SU-DHL-6 (cell line): ENCODE results near the gene CRYZ.
"Not testable (repeated sequence)": the region's sequence is repeated elsewhere in the genome, so short reads cannot be mapped to it uniquely, and the experiment has no call there.

Experiments used
- H2AFZ ChIP-seq: fragments of 200-600 bp; sonication (generic); 2 replicates; pipeline ENCODE4 v1.6.1; 2014; ENCODE audit warnings: low read depth, mild to moderate bottlenecking, moderate library complexity, mixed read lengths, antibody characterized with exemption, low read length; ENCODE audit not compliant: severe bottlenecking
- H3F3A ChIP-seq: fragments of 200-600 bp; shearing (Covaris generic); 2 replicates; pipeline ENCODE4 v1.6.0; 2016; ENCODE audit warnings: antibody characterized with exemption, mild to moderate bottlenecking; ENCODE audit not compliant: insufficient read depth
- H3K27ac ChIP-seq: fragments of 200-600 bp; sonication (generic); 2 replicates; pipeline ENCODE4 v1.5.1; 2016; ENCODE audit warnings: low read depth, mild to moderate bottlenecking, low read length, moderate library complexity, mixed read lengths
- H3K27me3 ChIP-seq: fragments of 200-600 bp; sonication (generic), shearing (Covaris generic); 2 replicates; pipeline ENCODE4 v1.6.0; 2014; ENCODE audit warnings: mild to moderate bottlenecking, low read length
- H3K36me3 ChIP-seq: fragments of 200-600 bp; sonication (generic); 2 replicates; pipeline ENCODE4 v1.6.1; 2014; ENCODE audit warnings: mild to moderate bottlenecking, low read length, mixed read lengths
- H3K4me2 ChIP-seq: fragments of 300-600, 200-600 bp; shearing (Covaris generic), sonication (generic); 2 replicates; pipeline ENCODE4 v1.6.0; 2014; ENCODE audit warnings: low read length, low read depth, mild to moderate bottlenecking; ENCODE audit not compliant: poor library complexity, severe bottlenecking
- H3K4me3 ChIP-seq: fragments of 200-600 bp; sonication (generic); 2 replicates; pipeline ENCODE4 v1.5.1; 2014; ENCODE audit warnings: antibody characterized with exemption, low read length, mild to moderate bottlenecking, mixed read lengths; ENCODE audit not compliant: insufficient read depth, poor library complexity, severe bottlenecking
- H3K79me2 ChIP-seq: fragments of 200-600 bp; sonication (generic); 2 replicates; pipeline ENCODE4 v1.6.1; 2014; ENCODE audit warnings: mild to moderate bottlenecking, low read length, moderate library complexity; ENCODE audit not compliant: insufficient read depth
- H3K9ac ChIP-seq: fragments of 200-600 bp; sonication (generic); 2 replicates; pipeline ENCODE4 v1.7.0; 2014; ENCODE audit warnings: mild to moderate bottlenecking, low read length
- H3K9me2 ChIP-seq: fragments of 200-600 bp; sonication (generic); replicated peaks from 2 replicates; pipeline ENCODE4 v1.6.1; 2014; ENCODE audit warnings: low read length; ENCODE audit not compliant: insufficient read depth
- H3K9me3 ChIP-seq: fragments of 200-600 bp; sonication (generic); 2 replicates; pipeline ENCODE4 v1.6.1; 2014; ENCODE audit warnings: low read length, mixed read lengths; ENCODE audit not compliant: insufficient read depth
- H4K20me1 ChIP-seq: fragments of 200-600 bp; sonication (generic); 2 replicates; pipeline ENCODE4 v1.6.1; 2014; ENCODE audit warnings: low read depth, mild to moderate bottlenecking, antibody characterized with exemption, low read length, moderate library complexity, mixed read lengths
- EZH2phosphoT487 ChIP-seq: fragments of 200-600 bp; sonication (generic), shearing (Covaris generic); conservative IDR thresholded peaks from 2 replicates; pipeline ENCODE4 v1.6.1; 2018; ENCODE audit warnings: mild to moderate bottlenecking, antibody characterized with exemption, low read length, moderate library complexity, mixed read lengths
- TF ChIP-seq, protein P1 (sequence below): fragments of 200-600 bp; sonication (generic); IDR thresholded peaks from one replicate; pipeline ENCODE4 v1.5.1; 2017; ENCODE audit warnings: antibody characterized with exemption, mild to moderate bottlenecking, low read length, moderate library complexity; ENCODE audit not compliant: insufficient read depth, poor library complexity, severe bottlenecking

Gene CRYZ

DNA sequence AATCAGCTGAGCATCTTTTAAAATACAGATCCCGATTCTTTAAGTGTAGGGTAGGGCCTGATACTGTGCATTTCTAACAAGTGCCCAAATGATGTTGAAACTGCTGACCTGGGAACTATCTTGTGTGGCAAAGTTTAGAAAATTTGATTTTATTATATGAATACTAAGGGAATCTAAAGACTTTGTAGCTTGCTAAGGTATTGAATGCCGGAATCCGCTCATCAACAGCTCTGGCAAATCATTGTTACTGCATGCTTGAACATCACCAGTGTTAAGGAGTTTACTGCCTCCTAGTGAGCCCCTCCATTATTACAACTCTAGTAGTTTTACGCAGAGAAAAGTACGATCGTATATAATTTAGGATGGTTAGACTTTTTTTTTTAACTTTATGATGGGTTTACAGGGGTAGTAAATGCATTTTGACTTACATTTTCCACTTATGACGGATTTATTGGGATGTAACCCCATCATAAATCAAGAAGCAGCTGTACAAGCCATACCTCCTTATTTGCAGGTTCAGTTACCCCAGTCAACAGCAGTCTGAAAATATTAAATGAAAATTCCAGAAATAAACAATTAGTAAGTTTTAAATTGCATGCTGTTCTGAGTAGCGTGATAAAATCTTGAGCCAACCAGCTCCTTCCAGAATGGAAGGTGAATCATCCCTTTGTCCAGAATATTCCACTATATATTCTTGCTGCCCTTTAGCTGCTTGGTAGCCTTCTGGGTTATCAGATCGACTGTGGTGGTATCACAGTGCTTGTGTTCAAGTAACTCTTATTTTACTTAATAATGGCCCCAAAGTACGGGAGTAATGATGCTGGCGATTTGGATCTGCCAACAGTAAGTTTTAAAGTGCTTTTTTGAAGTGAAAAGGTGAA, 994 bp upstream of the CRYZ start:
- Histone ChIP-seq H3K9me2 (no peaks in the 10 kb centered on the region), H3K27ac (peak overlapping the region; percentile 90), H3K4me2 (peak overlapping the region; percentile 96), H3K79me2 (peaks cover 40% of the 10 kb centered on the region), H3F3A (peaks cover 29% of the 10 kb centered on the region), H3K36me3 (peaks cover 20% of the 10 kb centered on the region), H3K27me3 (no peaks in the 10 kb centered on the region), H4K20me1 (no peaks in the 10 kb centered on the region), H3K4me3 (peak overlapping the region; percentile 97), H3K9me3 (no peaks in the 10 kb centered on the region), H2AFZ (peak overlapping the region; percentile 98), H3K9ac (peak overlapping the region; percentile 87)
- TF ChIP-seq, protein P1, sequence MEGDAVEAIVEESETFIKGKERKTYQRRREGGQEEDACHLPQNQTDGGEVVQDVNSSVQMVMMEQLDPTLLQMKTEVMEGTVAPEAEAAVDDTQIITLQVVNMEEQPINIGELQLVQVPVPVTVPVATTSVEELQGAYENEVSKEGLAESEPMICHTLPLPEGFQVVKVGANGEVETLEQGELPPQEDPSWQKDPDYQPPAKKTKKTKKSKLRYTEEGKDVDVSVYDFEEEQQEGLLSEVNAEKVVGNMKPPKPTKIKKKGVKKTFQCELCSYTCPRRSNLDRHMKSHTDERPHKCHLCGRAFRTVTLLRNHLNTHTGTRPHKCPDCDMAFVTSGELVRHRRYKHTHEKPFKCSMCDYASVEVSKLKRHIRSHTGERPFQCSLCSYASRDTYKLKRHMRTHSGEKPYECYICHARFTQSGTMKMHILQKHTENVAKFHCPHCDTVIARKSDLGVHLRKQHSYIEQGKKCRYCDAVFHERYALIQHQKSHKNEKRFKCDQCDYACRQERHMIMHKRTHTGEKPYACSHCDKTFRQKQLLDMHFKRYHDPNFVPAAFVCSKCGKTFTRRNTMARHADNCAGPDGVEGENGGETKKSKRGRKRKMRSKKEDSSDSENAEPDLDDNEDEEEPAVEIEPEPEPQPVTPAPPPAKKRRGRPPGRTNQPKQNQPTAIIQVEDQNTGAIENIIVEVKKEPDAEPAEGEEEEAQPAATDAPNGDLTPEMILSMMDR: peak; percentile 40
- TF ChIP-seq EZH2phosphoT487: no peak

DNA sequence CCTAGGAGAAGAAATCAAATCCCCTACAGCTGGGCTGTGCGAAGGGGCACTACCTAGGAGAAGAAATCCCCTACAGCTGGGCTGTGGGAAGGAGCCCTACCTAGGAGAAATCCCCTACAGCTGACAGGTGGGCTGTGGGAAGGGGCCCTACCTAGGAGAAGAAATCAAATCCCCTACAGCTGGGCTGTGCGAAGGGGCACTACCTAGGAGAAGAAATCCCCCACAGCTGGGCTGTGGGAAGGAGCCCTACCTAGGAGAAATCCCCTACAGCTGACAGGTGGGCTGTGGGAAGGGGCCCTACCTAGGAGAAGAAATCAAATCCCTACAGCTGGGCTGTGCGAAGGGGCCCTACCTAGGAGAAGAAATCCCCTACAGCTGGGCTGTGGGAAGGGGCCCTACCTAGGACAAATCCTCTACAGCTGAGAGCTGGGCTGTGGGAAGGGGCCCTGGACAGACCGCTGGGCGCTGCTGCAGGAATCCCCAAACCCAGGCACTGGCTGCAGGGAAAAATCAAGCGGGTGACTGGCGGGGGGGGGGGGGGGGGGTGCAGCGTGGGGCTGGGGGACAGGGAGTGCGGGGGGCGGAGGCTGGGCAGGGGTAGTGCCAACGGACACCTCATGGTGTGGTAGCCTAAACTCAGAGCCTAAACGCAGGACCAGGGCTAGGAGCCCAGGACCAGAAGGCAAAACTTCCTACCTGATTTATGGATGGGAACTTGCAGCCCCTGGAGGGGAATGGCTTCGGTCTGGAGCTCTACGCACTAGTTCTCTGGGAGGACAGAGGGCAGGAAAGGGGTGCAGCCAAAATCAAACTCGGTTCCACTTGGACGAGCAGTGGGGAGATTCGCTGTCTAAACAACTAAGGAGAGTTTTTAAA, 541 bp downstream of the CRYZ start:
- H4K20me1 ChIP-seq, H3K9me3 ChIP-seq, H3K9me2 ChIP-seq, H3K27me3 ChIP-seq: not testable (repeated sequence)
- peaks cover 12% of the 10 kb centered on the region; the same call in 1 of the 2 replicates for H3K36me3 ChIP-seq
- H3K9ac ChIP-seq: peak overlapping the region; percentile 87
- peak overlapping the region; percentile 97 for H3K4me3 ChIP-seq
- peaks cover 43% of the 10 kb centered on the region for H3K79me2 ChIP-seq
- H3K27ac ChIP-seq: peak overlapping the region; percentile 90
- peak overlapping the region; percentile 96 for H3K4me2 ChIP-seq
- H2AFZ ChIP-seq: peak overlapping the region; percentile 98
- H3F3A ChIP-seq: peaks cover 29% of the 10 kb centered on the region

DNA sequence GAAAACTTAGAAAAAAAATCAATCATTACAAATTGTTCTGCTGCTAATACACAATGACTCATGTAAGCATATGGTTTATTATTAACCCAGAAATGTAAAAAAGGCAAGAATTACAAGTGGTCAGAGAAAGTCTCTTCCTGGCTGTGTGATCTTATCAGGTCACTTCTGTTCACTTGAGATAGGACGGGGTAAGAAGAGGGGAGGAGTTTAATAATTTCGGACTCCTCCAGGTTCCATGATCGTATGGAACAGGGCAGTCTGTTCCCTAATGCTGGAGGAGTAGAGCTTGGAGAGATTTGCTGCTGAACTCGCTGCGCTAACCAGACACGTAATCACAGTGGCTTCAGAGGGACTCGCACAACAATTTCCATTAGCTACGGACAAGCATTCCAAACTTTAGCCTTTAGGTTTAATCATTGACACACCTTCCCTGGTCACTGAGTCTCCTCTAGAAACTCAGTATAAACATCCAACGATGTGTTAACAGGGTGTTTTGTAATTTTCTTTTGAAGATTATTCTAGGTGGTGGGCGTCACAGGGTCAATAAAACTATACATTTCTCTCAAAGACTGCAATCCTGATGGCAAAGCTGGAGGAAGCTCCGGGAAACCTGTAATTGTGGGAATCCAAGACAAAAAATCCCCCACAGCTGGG, 1.3 kb downstream of the CRYZ start:
- peaks cover 29% of the 10 kb centered on the region for H3F3A ChIP-seq
- H3K36me3 ChIP-seq: peaks cover 6% of the 10 kb centered on the region; the same call in 1 of the 2 replicates
- peak overlapping the region; percentile 96 for H3K4me2 ChIP-seq
- no peak for TF ChIP-seq EZH2phosphoT487
- H3K9ac ChIP-seq: no peak overlapping the region
- no peaks in the 10 kb centered on the region for H3K9me2 ChIP-seq
- no peaks in the 10 kb centered on the region for H3K27me3 ChIP-seq
- no peak overlapping the region for H2AFZ ChIP-seq
- no peaks in the 10 kb centered on the region for H3K9me3 ChIP-seq
- no peaks in the 10 kb centered on the region for H4K20me1 ChIP-seq
- peaks cover 43% of the 10 kb centered on the region for H3K79me2 ChIP-seq
- peak overlapping the region; percentile 74 for H3K27ac ChIP-seq
- no peak overlapping the region for H3K4me3 ChIP-seq

DNA sequence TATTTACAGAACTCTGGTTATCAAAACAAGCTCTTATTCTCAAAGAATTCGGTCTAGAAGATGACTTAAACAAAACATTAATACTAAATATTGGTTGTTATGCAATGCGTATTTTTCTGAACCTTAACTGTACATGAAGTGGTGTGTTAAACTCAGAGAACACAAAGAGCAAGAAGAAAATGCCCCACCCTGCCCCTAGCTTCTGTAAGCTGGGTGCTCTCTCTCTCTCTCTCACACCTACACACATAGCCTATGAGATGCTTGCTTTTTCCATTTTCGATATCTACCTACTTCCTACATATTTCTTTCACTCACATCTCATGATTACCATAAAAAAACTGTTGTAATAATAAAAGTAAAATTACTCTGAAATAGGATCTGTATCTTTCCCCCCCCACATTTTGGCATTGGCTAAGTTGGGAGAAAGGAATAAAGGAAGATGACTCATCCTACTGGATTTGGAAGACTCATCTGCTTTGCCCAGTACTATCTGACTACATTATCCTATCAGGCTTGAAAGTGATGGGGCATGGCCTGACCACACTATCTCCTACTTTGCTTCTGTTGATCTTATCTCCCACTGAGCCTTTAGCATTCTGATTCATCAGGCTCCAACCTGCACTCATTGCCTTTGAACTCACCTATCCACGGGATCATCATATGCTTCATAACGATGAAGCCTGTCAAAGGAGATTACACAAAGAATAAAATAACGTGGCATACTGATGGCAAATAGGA, 2.9 kb downstream of the CRYZ start:
- no peak overlapping the region for H3K4me3 ChIP-seq
- peaks cover 31% of the 10 kb centered on the region for H3K79me2 ChIP-seq
- H3K9me3 ChIP-seq: no peaks in the 10 kb centered on the region
- H3F3A ChIP-seq: peaks cover 29% of the 10 kb centered on the region
- H3K9ac ChIP-seq: no peak overlapping the region
- H3K9me2 ChIP-seq: no peaks in the 10 kb centered on the region
- H2AFZ ChIP-seq: no peak overlapping the region
- peak overlapping the region; percentile 74; the same call in 1 of the 2 replicates for H3K27ac ChIP-seq
- TF ChIP-seq, protein P1: no peak
- no peak for TF ChIP-seq EZH2phosphoT487
- no peaks in the 10 kb centered on the region for H3K27me3 ChIP-seq
- H3K4me2 ChIP-seq: peak overlapping the region; percentile 96
- H3K36me3 ChIP-seq: peaks cover 10% of the 10 kb centered on the region; the same call in 1 of the 2 replicates
- no peaks in the 10 kb centered on the region for H4K20me1 ChIP-seq
